ENCODE measurements around the gene RBM47. TPM values are rescaled to one million over a fixed set of nuclear protein-coding genes. Genes with fewer than 3 reads are reported as not detected.
"Not testable (repeated sequence)": the region's sequence is repeated elsewhere in the genome, so short reads cannot be mapped to it uniquely, and the experiment has no call there.

The RBM47 gene
- total RNA-seq, 1 donor from 2014 or later: not detected

- DNase-seq (ENCODE audit: low read depth in 2 of 2): no peak
Measured at GRCh38 chr4:40417941-40418340, 211.7 kb downstream of the RBM47 start.

- DNase-seq (ENCODE audit: low read depth in 2 of 2): no peak
Measured at GRCh38 chr4:40414673-40415072, 215.0 kb downstream of the RBM47 start.

DNA sequence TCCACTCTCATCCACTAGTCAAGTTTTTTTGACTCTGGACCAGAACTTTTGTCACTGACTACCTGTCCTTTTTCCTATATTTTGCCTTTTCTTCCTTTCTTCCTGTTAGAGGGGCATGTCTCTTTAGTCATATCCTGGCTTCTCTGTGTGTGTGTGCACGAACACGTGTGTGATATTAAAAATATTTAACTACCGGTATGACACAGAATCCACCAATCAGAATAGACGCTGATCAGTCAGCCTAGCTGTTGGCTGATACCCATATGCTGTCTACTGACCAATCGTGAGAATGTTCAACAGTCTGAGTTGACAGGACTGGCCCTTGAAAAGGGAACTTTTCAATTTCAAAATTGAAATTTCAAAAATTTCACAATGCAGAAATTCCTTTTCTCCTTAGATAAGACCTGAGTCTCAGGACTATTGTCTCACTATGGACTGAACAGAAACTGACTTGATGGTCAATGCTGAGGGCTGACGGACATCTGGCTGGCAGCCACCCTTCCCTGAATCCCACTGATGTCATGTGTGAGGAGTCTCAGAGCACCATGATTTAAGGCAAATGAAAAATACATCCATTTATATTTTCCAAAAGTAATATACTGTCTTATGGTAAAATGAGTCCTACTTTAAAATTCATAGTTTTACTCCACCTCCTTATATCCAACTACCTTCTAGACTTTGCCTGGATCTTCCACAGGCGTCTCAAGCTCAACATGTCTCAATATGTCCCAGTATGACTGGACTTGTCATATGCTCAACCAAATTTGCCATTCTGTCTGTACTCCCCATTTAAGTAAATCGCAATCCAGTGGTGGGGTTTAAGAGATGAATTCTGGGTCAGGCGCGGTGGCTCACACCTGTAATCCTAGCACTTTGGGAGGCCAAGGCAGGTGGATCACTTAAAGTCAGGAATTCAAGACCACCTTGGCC, 216.5 kb downstream of the RBM47 start:
- peak in 1 of 2 donors; percentile 19 for DNase-seq (ENCODE audit: low read depth in 2 of 2)

- DNase-seq (ENCODE audit: low read depth in 2 of 2): no peak
Measured at GRCh38 chr4:40412388-40412787, 217.3 kb downstream of the RBM47 start.

DNA sequence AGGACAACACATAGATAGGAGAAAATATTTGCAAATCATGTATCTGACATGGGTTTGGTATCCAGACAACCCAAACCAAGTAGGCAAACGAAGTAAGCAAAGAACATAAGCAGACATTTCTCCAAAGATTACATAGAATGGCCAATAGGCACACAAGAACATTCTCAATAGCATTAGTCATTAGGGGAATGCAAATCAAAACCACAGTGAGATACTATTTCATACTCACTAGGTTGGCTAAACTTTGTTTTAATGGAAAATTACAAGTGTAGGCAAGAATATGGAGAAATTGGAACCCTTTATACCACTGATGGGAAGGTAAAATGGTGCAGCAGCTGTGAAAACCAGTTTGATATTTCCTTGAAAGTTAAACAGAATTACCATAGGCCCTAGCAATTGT, 219.8 kb downstream of the RBM47 start:
- no peak for DNase-seq (ENCODE audit: low read depth in 2 of 2)

DNA sequence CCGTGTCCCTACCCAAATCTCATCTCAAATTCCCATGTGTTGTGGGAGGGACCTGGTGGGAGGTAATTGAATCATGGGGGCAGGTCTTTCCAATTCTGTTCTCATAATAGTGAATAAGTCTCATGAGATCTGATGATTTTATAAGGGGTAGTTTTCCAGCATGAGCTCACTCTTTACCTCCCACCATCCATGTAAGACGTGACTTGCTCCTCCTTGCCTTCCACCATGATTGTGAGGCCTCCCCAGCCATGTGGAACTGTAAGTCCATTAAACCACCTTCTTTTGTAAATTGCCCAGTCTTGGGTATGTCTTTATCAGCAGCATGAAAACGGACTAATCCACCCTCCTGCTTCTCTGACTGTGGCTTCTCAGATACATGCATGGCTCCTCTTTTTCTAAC, 222.2 kb downstream of the RBM47 start:
- not testable (repeated sequence) for DNase-seq (ENCODE audit: low read depth in 2 of 2)

GRCh38 chr4:40406340-40406739, 223.3 kb downstream of the RBM47 start:
- no peak for DNase-seq (ENCODE audit: low read depth in 2 of 2)

DNA sequence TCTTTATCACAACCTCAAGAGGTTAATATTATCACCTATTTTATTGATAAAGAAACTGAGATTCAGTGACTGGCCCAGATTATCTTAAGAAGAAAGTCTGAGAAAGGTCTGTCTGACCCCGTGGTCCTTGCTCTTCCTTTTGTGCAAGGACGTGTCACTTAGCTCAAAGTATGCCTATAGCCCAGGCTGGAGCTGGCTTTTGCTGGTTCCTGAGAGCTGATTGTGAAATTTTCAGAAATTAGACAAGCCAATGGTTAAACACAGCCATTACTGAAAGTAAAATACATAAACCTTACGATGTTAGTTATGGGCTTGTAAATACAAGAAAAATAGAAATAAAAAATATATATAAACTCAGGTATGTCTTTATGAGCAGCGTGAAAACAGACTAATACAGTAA, 224.5 kb downstream of the RBM47 start:
- DNase-seq (ENCODE audit: low read depth in 2 of 2): no peak

- DNase-seq (ENCODE audit: low read depth in 2 of 2): no peak
Measured at GRCh38 chr4:40403081-40403480, 226.6 kb downstream of the RBM47 start.

DNA sequence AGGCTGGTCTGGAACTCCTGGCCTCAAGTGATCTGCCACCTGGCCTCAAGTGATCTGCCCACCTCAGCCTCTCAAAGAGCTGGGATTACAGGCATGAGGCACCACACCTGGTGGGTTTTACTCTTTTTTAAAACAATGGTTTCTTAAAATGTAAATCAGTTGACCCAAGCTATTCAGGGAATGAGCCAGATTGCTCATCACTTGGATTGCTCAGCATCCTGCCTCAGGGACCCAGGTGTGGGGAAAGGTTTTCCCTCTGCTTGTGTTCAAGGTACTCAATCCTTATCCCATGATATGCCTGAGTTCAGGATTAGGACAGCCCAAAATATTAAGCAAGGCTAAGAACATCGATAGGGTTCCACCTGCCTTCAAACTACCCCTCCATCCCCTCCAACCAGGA, 227.1 kb downstream of the RBM47 start:
- no peak for DNase-seq (ENCODE audit: low read depth in 2 of 2)

DNA sequence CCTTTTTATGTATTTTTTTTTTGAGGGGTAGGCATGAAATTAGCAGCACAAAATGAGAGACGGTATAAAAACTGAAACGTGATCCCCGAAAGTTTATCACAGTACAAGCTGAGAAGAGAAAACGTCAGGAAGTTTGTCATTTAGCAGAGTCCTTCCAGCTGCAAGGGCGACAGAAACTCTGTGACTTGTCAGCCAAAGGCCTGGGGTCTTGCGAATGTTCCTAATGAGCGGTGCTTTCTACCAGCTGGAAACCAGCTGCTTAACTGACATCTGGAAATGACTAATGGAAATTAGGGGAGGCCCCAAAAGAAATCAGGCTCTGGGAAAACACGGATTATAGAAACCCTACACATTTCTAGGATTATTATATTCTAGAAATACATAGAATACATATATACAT, 228.0 kb downstream of the RBM47 start:
- no peak for DNase-seq (ENCODE audit: low read depth in 2 of 2)

DNA sequence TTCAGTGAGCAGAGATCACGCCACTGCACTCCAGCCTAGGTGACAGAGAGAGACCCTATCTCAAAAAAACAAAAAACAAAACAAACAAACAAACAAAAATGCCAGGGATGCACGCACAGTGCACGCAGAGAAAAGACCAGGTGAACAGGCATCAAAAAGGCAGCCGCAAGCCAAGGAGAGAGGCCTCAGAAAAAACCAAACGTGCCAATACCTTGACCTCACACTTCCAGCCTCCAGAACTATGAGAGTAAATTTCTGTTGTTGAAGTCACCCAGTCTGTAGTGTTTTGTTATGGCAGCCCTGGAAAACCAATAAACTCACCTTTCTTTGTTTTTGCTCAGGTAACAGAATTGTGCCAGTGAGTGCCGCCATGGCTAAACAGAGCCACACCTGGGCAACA, 228.6 kb downstream of the RBM47 start:
- DNase-seq (ENCODE audit: low read depth in 2 of 2): no peak

DNA sequence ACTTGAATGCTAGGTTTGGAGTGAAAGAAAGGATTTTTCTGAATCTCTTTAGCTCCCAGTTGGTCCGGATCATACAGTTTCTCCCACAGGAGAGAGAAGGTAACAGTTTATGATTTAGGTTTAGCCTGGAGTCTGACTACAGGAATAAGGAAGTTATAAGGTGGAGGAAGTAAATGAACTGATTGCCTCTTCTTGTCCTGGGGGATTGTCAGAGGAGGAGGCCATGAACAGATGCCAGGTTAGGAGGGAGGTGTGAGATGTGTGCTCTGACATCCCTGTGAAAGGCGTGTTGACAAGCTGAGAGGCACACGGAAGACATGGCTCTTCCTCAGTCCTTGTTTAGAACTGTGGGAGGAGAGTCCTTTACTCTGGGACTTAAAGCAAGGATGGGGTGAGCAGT, 230.1 kb downstream of the RBM47 start:
- DNase-seq (ENCODE audit: low read depth in 2 of 2): no peak

GRCh38 chr4:40395908-40396793, 233.5 kb downstream of the RBM47 start:
- no peak for DNase-seq (ENCODE audit: low read depth in 2 of 2)

GRCh38 chr4:40395166-40395900, 234.3 kb downstream of the RBM47 start:
- DNase-seq (ENCODE audit: low read depth in 2 of 2): no peak

- DNase-seq (ENCODE audit: low read depth in 2 of 2): peak in 1 of 2 donors; percentile 11
Measured at GRCh38 chr4:40394236-40394635, 235.4 kb downstream of the RBM47 start.

GRCh38 chr4:40392241-40392640, 237.4 kb downstream of the RBM47 start:
- not testable (repeated sequence) for DNase-seq (ENCODE audit: low read depth in 2 of 2)

DNA sequence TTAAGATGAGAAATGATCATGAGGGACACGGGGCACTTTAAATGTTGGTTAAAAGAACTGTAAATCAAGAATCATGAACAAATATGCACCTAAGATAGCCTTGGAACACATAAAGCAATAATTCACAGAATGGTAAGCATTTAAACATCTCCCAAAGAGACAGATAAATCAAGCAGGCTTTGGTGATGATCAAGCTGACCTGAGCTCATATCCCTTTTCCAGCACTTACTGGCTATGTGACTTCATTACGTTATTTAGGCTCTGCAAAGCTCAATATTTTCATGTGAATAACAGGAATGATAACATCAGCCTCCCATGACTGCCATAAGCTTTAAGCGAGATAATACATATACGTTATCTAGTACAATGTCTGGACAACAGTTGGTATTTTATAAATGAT, 239.7 kb downstream of the RBM47 start:
- no peak for DNase-seq (ENCODE audit: low read depth in 2 of 2)

GRCh38 chr4:40388239-40388638, 241.4 kb downstream of the RBM47 start:
- DNase-seq (ENCODE audit: low read depth in 2 of 2): no peak

DNA sequence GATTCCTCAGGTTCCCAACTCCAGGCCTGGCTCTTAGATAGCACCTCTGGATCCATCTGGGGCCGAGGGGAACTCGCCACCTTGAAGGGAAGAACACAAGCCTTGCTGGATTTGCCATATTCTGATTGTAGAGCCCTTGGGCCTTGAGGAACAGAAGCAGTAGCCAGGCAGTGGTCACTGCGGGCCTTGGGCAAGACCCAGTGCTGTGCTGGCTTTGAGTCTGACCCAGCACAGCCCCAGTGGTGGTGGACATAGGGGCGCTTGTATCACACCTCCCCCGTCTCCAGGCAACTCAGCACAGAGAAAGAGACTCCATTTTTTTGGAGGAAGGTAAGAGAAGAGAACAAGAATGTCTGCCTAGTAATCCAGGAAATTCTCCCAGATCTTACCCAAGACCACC, 249.0 kb downstream of the RBM47 start:
- DNase-seq (ENCODE audit: low read depth in 2 of 2): no peak

- DNase-seq (ENCODE audit: low read depth in 2 of 2): no peak
Measured at GRCh38 chr4:40379248-40379647, 250.4 kb downstream of the RBM47 start.

- no peak for DNase-seq (ENCODE audit: low read depth in 2 of 2)
Measured at GRCh38 chr4:40378619-40379018, 251.0 kb downstream of the RBM47 start.

Data from lung microvascular endothelial cell (primary cell).